D721Med (cell line): ENCODE results near the gene RPL4.

Experiments
- DNase-seq: peaks from one replicate; pipeline ENCODE4 v3.0.0; 2011; ENCODE audit warnings: low spot score; ENCODE audit not compliant: insufficient read length
- FAIRE-seq: peaks from 2 replicates; lab custom pipeline; 2011; peaks lifted over from hg19 to GRCh38; lab: Jason Lieb, UNC
- CTCF ChIP-seq: IDR thresholded peaks from 2 replicates; pipeline ENCODE4 v1.5.1; 2012; ENCODE audit warnings: mild to moderate bottlenecking, control low read depth; ENCODE audit not compliant: insufficient read depth; ENCODE audit errors: missing control alignments

Gene RPL4

GRCh38 chr15:66488525-66488924 is 16.1 kb downstream of the RPL4 start:
- TF ChIP-seq CTCF = no peak
- DNase-seq = no peak
- FAIRE-seq = no peak

GRCh38 chr15:66486887-66487286 is 17.8 kb downstream of the RPL4 start:
- DNase-seq (no peak), FAIRE-seq (no peak)
- no peak for TF ChIP-seq CTCF

GRCh38 chr15:66484539-66485112 is 20.0 kb downstream of the RPL4 start:
- TF ChIP-seq CTCF = no peak
- no peak for FAIRE-seq
- no peak for DNase-seq

- FAIRE-seq (no peak), DNase-seq (no peak)
These were observed 21.5 kb downstream of the RPL4 start for GRCh38 chr15:66483131-66483566.

GRCh38 chr15:66482539-66482938 is 22.1 kb downstream of the RPL4 start:
- no peak for TF ChIP-seq CTCF
- FAIRE-seq = no peak
- no peak for DNase-seq

More at GRCh38 chr15:66483131-66483566, 21.5 kb downstream of the RPL4 start:
- no peak for TF ChIP-seq CTCF

- TF ChIP-seq CTCF = no peak
- no peak for DNase-seq
- no peak for FAIRE-seq
These were observed 23.4 kb downstream of the RPL4 start for GRCh38 chr15:66481107-66481856.

- no peak for TF ChIP-seq CTCF
- DNase-seq (no peak), FAIRE-seq (no peak)
These were observed 24.4 kb downstream of the RPL4 start for GRCh38 chr15:66480267-66480666.
